HAP-1 (cell line): ENCODE data around the gene SAT2.

ENCODE experiments used
- DNase-seq, 2 experiments: peaks; one replicate each; pipeline ENCODE4 v3.0.0-alpha.2; 2016 to 2020; ENCODE audit warnings: low spot score in 2 of 2
- H3K27me3 ChIP-seq: fragments of 250-450 bp; sonication (Bioruptor Pico); 2 replicates; pipeline ENCODE4 v1.5.1; 2020; ENCODE audit warnings: low read depth, mild to moderate bottlenecking, moderate library complexity
- H3K36me3 ChIP-seq: fragments of 250-450 bp; sonication (Bioruptor Pico); replicated peaks from 2 replicates; pipeline ENCODE4 v1.5.1; 2020; ENCODE audit warnings: mild to moderate bottlenecking
- H3K4me1 ChIP-seq: fragments of 250-450 bp; sonication (Bioruptor Pico); 2 replicates; pipeline ENCODE4 v1.5.1; 2020; ENCODE audit warnings: mild to moderate bottlenecking
- H3K4me3 ChIP-seq: fragments of 250-450 bp; sonication (Bioruptor Pico); 2 replicates; pipeline ENCODE4 v1.5.1; 2020; ENCODE audit warnings: mild to moderate bottlenecking, moderate library complexity
- H3K9me3 ChIP-seq: fragments of 250-450 bp; sonication (Bioruptor Pico); 2 replicates; pipeline ENCODE4 v1.5.1; 2020; ENCODE audit warnings: mild to moderate bottlenecking, moderate library complexity
- in situ Hi-C: fragments of 300-500 bp; cut with MboI; formaldehyde crosslinking; loops from 3 replicates; pipeline ENCODE4 v1.14.3; 2020; ENCODE audit warnings: low sequenced_read_pairs, inconsistent platforms, mixed read lengths

The SAT2 gene

GRCh38 chr17:7627250-7628121, at the start of gene SAT2:
Gene SAT2 (minus strand): TSS chr17:7627821. CDS start chr17:7627635, 186 bp downstream.
- in situ Hi-C loops: no loop called here
- peak; percentile 85 to 99 for DNase-seq
- H3K4me1 ChIP-seq: peaks cover 4% of the 10 kb centered on the region; the same call in 1 of the 2 replicates
- H3K36me3 ChIP-seq: peaks cover 4% of the 10 kb centered on the region; the same call in 1 of the 2 replicates
- no peaks in the 10 kb centered on the region for H3K27me3 ChIP-seq
- H3K9me3 ChIP-seq: no peaks in the 10 kb centered on the region
- peak within 1 kb of the TSS; percentile 73 for H3K4me3 ChIP-seq

DNA sequence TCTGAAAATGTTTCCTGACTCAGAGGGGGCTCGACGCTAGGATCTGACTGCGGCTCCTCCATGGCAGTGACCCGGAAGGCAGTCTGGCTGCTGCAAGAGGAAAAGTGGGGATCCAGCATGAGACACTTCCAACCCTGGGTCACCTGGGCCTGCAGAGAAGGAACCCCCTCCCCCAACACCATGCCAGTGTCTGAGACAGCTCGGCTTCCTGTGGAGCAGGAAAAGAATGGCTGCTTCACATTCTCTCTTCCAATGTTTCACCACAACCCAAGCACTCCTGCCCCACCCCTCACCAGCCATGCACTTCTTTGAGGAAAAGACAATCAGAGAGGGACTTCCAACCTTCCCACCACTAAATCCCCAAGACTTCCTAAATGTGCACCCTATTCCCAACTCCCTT, 48.9 kb upstream of the SAT2 start:
- Histone ChIP-seq H3K4me1 (peaks cover 9% of the 10 kb centered on the region), H3K27me3 (no peaks in the 10 kb centered on the region), H3K36me3 (peaks cover 43% of the 10 kb centered on the region), H3K4me3 (no peak overlapping the region), H3K9me3 (peaks cover 6% of the 10 kb centered on the region; the same call in 1 of the 2 replicates)
- no peak for DNase-seq
- in situ Hi-C loops: no loop called here

DNA sequence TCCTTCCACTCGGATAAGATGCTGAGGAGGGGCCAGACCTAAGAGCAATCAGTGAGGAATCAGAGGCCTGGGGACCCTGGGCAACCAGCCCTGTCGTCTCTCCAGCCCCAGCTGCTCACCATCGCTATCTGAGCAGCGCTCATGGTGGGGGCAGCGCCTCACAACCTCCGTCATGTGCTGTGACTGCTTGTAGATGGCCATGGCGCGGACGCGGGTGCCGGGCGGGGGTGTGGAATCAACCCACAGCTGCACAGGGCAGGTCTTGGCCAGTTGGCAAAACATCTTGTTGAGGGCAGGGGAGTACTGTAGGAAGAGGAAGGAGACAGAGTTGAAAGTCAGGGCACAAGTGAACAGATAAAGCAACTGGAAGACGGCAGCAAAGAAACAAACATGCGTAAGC, 47.3 kb upstream of the SAT2 start:
- no peak for DNase-seq
- Histone ChIP-seq H3K27me3 (no peaks in the 10 kb centered on the region), H3K36me3 (peaks cover 59% of the 10 kb centered on the region), H3K4me3 (no peak overlapping the region), H3K9me3 (peaks cover 6% of the 10 kb centered on the region; the same call in 1 of the 2 replicates), H3K4me1 (peaks cover 9% of the 10 kb centered on the region)
- in situ Hi-C loops: no loop called here

DNA sequence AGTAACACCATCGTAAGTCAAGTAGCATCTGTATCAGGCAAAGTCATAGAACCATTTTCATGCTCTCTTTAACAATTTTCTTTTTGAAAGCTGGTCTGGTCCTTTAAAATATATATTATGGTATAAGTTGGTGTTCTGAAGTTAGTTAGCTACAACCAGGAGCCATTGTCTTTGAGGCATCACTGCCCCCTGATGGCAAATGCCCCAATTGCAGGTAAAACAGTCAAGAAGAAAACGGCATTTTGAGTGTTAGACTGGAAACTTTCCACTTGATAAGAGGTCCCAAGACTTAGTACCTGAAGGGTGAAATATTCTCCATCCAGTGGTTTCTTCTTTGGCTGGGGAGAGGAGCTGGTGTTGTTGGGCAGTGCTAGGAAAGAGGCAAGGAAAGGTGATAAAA, 45.6 kb upstream of the SAT2 start:
- Histone ChIP-seq H3K4me1 (peaks cover 9% of the 10 kb centered on the region), H3K9me3 (peaks cover 6% of the 10 kb centered on the region; the same call in 1 of the 2 replicates), H3K4me3 (no peak overlapping the region), H3K36me3 (peaks cover 73% of the 10 kb centered on the region), H3K27me3 (no peaks in the 10 kb centered on the region)
- DNase-seq: peak in 1 of 2 experiments; percentile 55
- in situ Hi-C loops: no loop called here

DNA sequence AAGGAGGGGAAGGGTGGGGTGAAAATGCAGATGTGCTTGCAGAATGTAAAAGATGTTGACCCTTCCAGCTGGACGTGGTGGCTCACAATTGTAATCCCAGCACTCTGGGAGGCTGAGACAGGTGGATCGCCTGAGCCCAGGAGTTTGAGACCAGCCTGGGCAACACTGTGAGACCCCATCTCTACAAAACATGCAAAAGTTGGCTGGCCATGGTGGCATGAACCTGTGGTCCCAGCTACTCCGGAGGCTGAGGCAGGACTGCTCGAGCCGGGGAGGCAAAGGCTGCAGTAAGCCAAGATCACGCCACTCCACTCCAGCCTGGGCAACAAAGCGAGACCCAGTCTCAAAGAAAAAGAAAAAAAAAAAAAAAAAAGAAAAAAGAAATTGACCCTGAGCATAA, 40.9 kb upstream of the SAT2 start:
- Histone ChIP-seq H3K27me3 (no peaks in the 10 kb centered on the region), H3K4me3 (no peak overlapping the region), H3K9me3 (peaks cover 2% of the 10 kb centered on the region; the same call in 1 of the 2 replicates), H3K36me3 (peaks cover 61% of the 10 kb centered on the region), H3K4me1 (no peaks in the 10 kb centered on the region)
- in situ Hi-C loops: no loop called here
- DNase-seq: no peak

DNA sequence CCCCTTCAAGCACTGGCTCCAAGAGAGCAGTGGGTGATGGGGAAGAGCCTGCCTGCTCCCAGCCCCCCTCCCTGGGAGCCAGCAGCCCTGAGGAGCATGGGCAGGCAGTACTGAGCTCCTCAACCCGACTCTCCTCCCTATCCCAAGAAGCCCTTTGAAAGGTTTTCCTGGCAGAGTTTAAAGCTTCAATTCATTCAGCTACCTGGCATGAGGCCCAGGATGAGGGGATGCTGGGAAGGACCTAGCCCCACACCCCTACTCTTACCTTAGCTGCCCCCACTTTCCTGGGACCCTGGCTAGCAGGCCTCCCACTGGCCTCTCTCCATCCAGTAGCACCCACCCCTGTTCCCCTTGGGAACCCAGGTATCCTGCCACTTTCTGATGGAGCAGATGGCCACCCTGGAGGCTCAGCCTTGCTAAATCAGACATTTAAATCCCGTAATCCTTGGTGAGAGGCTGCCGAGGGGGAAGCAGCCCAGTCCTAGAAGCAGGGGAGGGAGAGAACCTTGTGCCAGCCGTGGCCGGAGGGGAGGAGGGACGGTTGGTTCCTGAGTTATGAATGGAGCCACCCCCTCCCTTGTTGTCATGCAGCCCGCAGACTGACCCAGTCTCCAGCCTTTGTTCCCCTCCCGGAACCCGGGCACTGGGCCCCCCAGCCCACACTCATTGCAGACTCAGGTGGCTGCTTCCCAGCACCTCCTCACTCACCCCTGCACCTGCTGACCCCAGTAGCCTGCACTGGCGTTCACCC, 40.2 kb upstream of the SAT2 start:
- no peaks in the 10 kb centered on the region for H3K9me3 ChIP-seq
- in situ Hi-C loops: no loop called here
- H3K27me3 ChIP-seq: no peaks in the 10 kb centered on the region
- H3K4me1 ChIP-seq: no peaks in the 10 kb centered on the region
- H3K36me3 ChIP-seq: peaks cover 55% of the 10 kb centered on the region
- no peak for DNase-seq
- no peak overlapping the region for H3K4me3 ChIP-seq

DNA sequence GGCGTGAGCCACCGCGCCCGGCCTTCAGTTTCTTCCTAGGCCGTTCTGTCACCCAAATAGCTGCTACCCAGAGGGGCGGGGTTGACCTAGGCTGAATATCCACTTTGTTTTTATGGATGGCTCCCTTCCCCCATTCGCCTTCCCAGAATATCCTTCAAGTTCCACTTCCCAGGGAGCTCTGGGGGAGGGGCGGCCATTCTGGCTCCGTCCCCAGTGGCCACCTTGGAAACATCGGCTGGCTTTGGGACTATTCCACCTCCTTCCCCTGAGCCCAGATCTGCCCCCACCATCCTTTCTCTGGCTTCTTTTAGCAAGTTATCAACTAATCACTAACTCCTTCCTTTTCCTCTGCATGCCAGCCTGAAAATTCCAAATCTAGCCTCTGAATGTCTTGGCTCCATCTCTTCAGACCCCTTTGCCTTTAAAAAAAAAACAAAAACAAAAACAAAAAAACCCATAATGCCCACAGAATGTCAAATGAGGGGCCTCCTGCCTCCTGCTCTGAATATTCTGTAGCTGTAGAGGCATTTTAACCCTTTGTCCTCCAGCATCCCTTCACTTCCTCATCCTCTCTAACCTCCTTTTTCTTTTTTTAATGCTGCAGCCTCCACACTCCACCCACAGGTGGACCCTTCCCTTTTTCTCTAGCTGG, 29.5 kb upstream of the SAT2 start:
- in situ Hi-C loops: no loop called here
- H3K27me3 ChIP-seq: peaks cover 3% of the 10 kb centered on the region
- peak; percentile 35 to 82 for DNase-seq
- no peaks in the 10 kb centered on the region for H3K9me3 ChIP-seq
- H3K4me1 ChIP-seq: peaks cover 6% of the 10 kb centered on the region
- no peak overlapping the region for H3K4me3 ChIP-seq
- H3K36me3 ChIP-seq: no peaks in the 10 kb centered on the region

GRCh38 chr17:7655541-7655840, 27.9 kb upstream of the SAT2 start:
- Histone ChIP-seq H3K4me1 (peaks cover 6% of the 10 kb centered on the region), H3K4me3 (no peak overlapping the region), H3K27me3 (peaks cover 12% of the 10 kb centered on the region), H3K9me3 (no peaks in the 10 kb centered on the region), H3K36me3 (no peaks in the 10 kb centered on the region)
- in situ Hi-C loops: no loop called here
- DNase-seq: no peak

DNA sequence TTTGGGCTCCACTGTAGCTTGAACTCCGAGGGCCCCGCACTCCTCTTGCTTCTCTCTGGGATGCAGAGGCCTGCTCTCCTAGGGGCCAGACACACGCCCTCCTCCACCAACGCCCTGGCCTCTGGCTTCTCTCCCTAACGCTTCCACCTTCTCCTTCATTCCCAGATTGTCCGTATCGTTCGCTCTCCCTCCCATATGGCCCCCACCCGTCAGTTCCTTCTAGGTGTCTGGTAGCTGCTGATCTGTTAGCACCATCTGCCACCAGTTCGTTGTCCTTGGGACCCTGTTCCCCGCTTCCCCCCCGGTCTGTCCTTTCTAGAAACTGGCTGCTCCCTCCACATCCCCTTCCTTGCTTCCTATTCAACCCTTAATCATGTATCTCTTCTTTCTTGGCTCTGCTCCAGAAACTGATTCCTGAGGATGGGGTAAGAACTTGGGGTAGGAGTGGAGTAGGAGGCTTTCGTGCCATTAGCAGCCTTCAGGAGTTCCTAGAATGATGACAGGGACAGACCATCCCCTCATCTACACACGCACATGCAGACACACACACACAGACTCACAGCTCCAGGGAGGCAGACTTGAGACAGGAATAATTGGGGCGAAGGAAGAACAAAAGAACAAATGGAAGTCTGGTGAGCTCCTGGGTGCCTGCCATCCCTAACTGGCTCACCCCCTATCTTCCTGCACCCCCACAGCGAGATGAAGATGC, 27.4 kb upstream of the SAT2 start:
- H3K36me3 ChIP-seq: no peaks in the 10 kb centered on the region
- no peak for DNase-seq
- peaks cover 12% of the 10 kb centered on the region for H3K4me1 ChIP-seq
- H3K27me3 ChIP-seq: peaks cover 12% of the 10 kb centered on the region
- H3K9me3 ChIP-seq: no peaks in the 10 kb centered on the region
- H3K4me3 ChIP-seq: no peak overlapping the region
- in situ Hi-C loops: no loop called here

GRCh38 chr17:7652388-7653356, 25.1 kb upstream of the SAT2 start:
- Histone ChIP-seq H3K4me1 (peaks cover 12% of the 10 kb centered on the region), H3K36me3 (no peaks in the 10 kb centered on the region), H3K4me3 (no peak overlapping the region; the same call in 1 of the 2 replicates), H3K9me3 (no peaks in the 10 kb centered on the region), H3K27me3 (peaks cover 12% of the 10 kb centered on the region)
- in situ Hi-C loops: no loop called here
- DNase-seq: no peak

DNA sequence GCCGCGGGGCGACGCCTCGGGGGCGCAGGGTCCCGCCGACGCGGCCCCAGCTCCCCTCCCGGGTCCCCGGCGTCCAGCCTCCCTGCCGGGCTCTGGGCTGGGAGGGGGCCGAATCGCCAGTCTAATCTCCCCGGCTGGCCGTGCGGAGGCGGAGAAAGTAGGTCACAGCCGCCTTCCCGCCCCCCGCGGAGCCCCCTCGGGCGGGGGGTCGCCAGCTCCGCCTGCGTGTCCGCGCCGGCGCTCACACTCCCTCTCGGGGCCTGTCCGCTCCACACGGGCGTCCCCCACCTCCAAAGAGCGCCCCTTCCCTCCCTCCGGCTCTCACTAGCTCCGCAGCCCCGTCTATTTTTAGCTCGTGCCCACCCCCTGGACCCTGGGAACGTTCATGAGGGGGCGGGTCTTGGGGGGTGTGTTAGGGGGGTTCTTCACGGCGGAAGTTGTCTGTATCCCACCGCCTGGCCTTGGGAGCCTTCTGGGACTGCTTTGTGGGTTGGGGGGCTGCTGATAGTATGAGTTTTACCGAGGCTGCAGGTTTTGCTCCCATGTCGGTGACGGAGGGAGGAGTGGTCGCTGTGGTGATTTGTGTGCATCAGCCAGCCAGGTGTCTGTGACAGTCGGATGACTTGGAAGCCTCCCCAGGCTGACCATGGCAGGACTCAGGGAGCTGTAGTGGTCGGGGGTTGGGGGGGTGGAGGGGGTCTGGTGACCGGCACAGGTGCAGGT, 24.2 kb upstream of the SAT2 start:
- peaks cover 6% of the 10 kb centered on the region for H3K4me1 ChIP-seq
- H3K4me3 ChIP-seq: peak overlapping the region; percentile 36
- no peaks in the 10 kb centered on the region for H3K36me3 ChIP-seq
- H3K9me3 ChIP-seq: no peaks in the 10 kb centered on the region
- H3K27me3 ChIP-seq: peaks cover 12% of the 10 kb centered on the region
- DNase-seq: peak in 1 of 2 experiments; percentile 32
- in situ Hi-C loops: no loop called here

GRCh38 chr17:7651097-7651664, 23.6 kb upstream of the SAT2 start:
- Histone ChIP-seq H3K36me3 (no peaks in the 10 kb centered on the region), H3K4me3 (peak overlapping the region; percentile 36), H3K9me3 (no peaks in the 10 kb centered on the region), H3K4me1 (peaks cover 6% of the 10 kb centered on the region), H3K27me3 (peaks cover 12% of the 10 kb centered on the region)
- peak in 1 of 2 experiments; percentile 24 for DNase-seq
- in situ Hi-C loops: no loop called here
